ENCODE measurements around the gene PSMD9. TPM values are rescaled to one million over a fixed set of nuclear protein-coding genes. Genes with fewer than 3 reads are reported as not detected.
"Not testable (repeated sequence)": the region's sequence is repeated elsewhere in the genome, so short reads cannot be mapped to it uniquely, and the experiment has no call there.

PSMD9 gene
- total RNA-seq, 1 experiment from 2014 or later = 55.5 TPM

- no peak for DNase-seq (ENCODE audit: low read depth, low spot score)
- ChIA-PET CTCF (interaction anchor here (1.0 kb wide), 1 partner anchor 14 kb away, joined by 3 read pairs; the partner anchor contains the start of gene PSMD9), RAD21 (ENCODE audit: low non-redundant PET in 1 of 2, low total read pairs in 2 of 2, uncharacterized antibody in 2 of 2, unreplicated experiment in 2 of 2) (no interaction called here), POLR2A (no interaction called here)
- Histone ChIP-seq H3K36me3 (ENCODE audit: control insufficient read depth in 1 of 2, insufficient read depth in 2 of 2, low read length in 2 of 2) (no peaks in the 10 kb centered on the region), H3K9me2 (ENCODE audit: insufficient read depth) (no peaks in the 10 kb centered on the region), H3K4me2 (ENCODE audit: low read length) (no peak overlapping the region), H3K9me3 (ENCODE audit: control insufficient read depth in 1 of 2, insufficient read depth in 1 of 2, low read depth in 1 of 2, low read length in 2 of 2) (no peaks in the 10 kb centered on the region), H3K4me1 (ENCODE audit: control insufficient read depth in 1 of 2, insufficient read depth in 2 of 2, low read length in 2 of 2) (peaks cover 0 to 5% of the 10 kb centered on the region in 2 experiments; a peak in 1 of 4 replicates), H4K20me1 (ENCODE audit: insufficient read depth) (no peaks in the 10 kb centered on the region), H3K27ac (ENCODE audit: low read depth, low read length) (no peak overlapping the region), H3K27me3 (ENCODE audit: insufficient read depth, low read length) (no peaks in the 10 kb centered on the region), H3K79me2 (ENCODE audit: insufficient read depth, low read length) (no peaks in the 10 kb centered on the region), H2AFZ (ENCODE audit: low read depth, low read length, poor library complexity, severe bottlenecking) (no peak overlapping the region), H3K9ac (ENCODE audit: low read length) (no peak overlapping the region), H3K4me3 (replicated peaks in 1 of 2; ENCODE audit: low read depth in 1 of 2, low read length in 2 of 2) (no peak overlapping the region)
- no TSS peak for BruUV-seq (replicated peaks)
- TF ChIP-seq ZNF274 (IDR thresholded peaks at IDR 0.05; ENCODE audit: low read depth, low read length) = no peak
- intact Hi-C loops (cut with micrococcal nuclease) = no loop called here
- ATAC-seq = no peak
These were observed 14.5 kb upstream of the PSMD9 start for GRCh38 chr12:121874071-121874470.

- Histone ChIP-seq H3K79me2 (ENCODE audit: insufficient read depth, low read length) (no peaks in the 10 kb centered on the region), H2AFZ (ENCODE audit: low read depth, low read length, poor library complexity, severe bottlenecking) (no peak overlapping the region), H3K36me3 (ENCODE audit: control insufficient read depth in 1 of 2, insufficient read depth in 2 of 2, low read length in 2 of 2) (no peaks in the 10 kb centered on the region), H3K27ac (ENCODE audit: low read depth, low read length) (no peak overlapping the region), H3K4me1 (ENCODE audit: control insufficient read depth in 1 of 2, insufficient read depth in 2 of 2, low read length in 2 of 2) (peaks cover 0 to 5% of the 10 kb centered on the region in 2 experiments; a peak in 1 of 4 replicates), H3K4me3 (replicated peaks in 1 of 2; ENCODE audit: low read depth in 1 of 2, low read length in 2 of 2) (no peak overlapping the region), H3K9ac (ENCODE audit: low read length) (no peak overlapping the region), H3K27me3 (ENCODE audit: insufficient read depth, low read length) (no peaks in the 10 kb centered on the region), H4K20me1 (ENCODE audit: insufficient read depth) (no peaks in the 10 kb centered on the region), H3K4me2 (ENCODE audit: low read length) (no peak overlapping the region), H3K9me2 (ENCODE audit: insufficient read depth) (no peaks in the 10 kb centered on the region), H3K9me3 (ENCODE audit: control insufficient read depth in 1 of 2, insufficient read depth in 1 of 2, low read depth in 1 of 2, low read length in 2 of 2) (no peaks in the 10 kb centered on the region)
- TF ChIP-seq JUND (IDR thresholded peaks at IDR 0.05) = no peak
- no peak for TF ChIP-seq ELF1 (IDR thresholded peaks at IDR 0.05; ENCODE audit: borderline replicate concordance, low read depth)
- TF ChIP-seq CBX3 (IDR thresholded peaks at IDR 0.05; ENCODE audit: low read depth) = no peak
- no peak for TF ChIP-seq ZNF274 (IDR thresholded peaks at IDR 0.05; ENCODE audit: low read depth, low read length)
- no peak for TF ChIP-seq CEBPB (IDR thresholded peaks at IDR 0.05; ENCODE audit: low read depth)
- no peak for TF ChIP-seq SRF (IDR thresholded peaks at IDR 0.05; ENCODE audit: low read depth)
- TF ChIP-seq ZBTB33 (IDR thresholded peaks at IDR 0.05; ENCODE audit: extremely low read depth, insufficient replicate concordance, low read length) = no peak
- no peak for TF ChIP-seq MAX (IDR thresholded peaks at IDR 0.05)
- TF ChIP-seq EGR1 (IDR thresholded peaks at IDR 0.05; ENCODE audit: low read depth) = no peak
- TF ChIP-seq POLR2AphosphoS5 (IDR thresholded peaks at IDR 0.05; ENCODE audit: low read depth, low read length) = no peak
- no peak for TF ChIP-seq YY1 (IDR thresholded peaks at IDR 0.05; ENCODE audit: extremely low read depth, insufficient replicate concordance, low read depth, low read length)
- no TSS peak for BruUV-seq (replicated peaks)
- ChIA-PET POLR2A (no interaction called here), CTCF (no interaction called here), RAD21 (ENCODE audit: low non-redundant PET in 1 of 2, low total read pairs in 2 of 2, uncharacterized antibody in 2 of 2, unreplicated experiment in 2 of 2) (no interaction called here)
- no peak for ATAC-seq
- intact Hi-C loops (cut with micrococcal nuclease) = no loop called here
- DNase-seq (ENCODE audit: low read depth, low spot score) = no peak
These were observed 13.0 kb upstream of the PSMD9 start for GRCh38 chr12:121875582-121875981.

- H3K9ac ChIP-seq (ENCODE audit: low read length); H3K27me3 ChIP-seq (ENCODE audit: insufficient read depth, low read length); BruUV-seq (replicated peaks); intact Hi-C loops (cut with micrococcal nuclease); H3K27ac ChIP-seq (ENCODE audit: low read depth, low read length); H3K4me1 ChIP-seq (ENCODE audit: control insufficient read depth in 1 of 2, insufficient read depth in 2 of 2, low read length in 2 of 2); H3K4me3 ChIP-seq (replicated peaks in 1 of 2; ENCODE audit: low read depth in 1 of 2, low read length in 2 of 2); DNase-seq (ENCODE audit: low read depth, low spot score); POLR2A ChIA-PET; H3K9me3 ChIP-seq (ENCODE audit: control insufficient read depth in 1 of 2, insufficient read depth in 1 of 2, low read depth in 1 of 2, low read length in 2 of 2); RAD21 ChIA-PET (ENCODE audit: low non-redundant PET in 1 of 2, low total read pairs in 2 of 2, uncharacterized antibody in 2 of 2, unreplicated experiment in 2 of 2); H3K9me2 ChIP-seq (ENCODE audit: insufficient read depth); H3K4me2 ChIP-seq (ENCODE audit: low read length); CTCF ChIA-PET; H4K20me1 ChIP-seq (ENCODE audit: insufficient read depth); H3K79me2 ChIP-seq (ENCODE audit: insufficient read depth, low read length); H3K36me3 ChIP-seq (ENCODE audit: control insufficient read depth in 1 of 2, insufficient read depth in 2 of 2, low read length in 2 of 2); ATAC-seq; H2AFZ ChIP-seq (ENCODE audit: low read depth, low read length, poor library complexity, severe bottlenecking): not testable (repeated sequence)
These were observed 12.5 kb upstream of the PSMD9 start for GRCh38 chr12:121876080-121876447.

Data from HCT116 (cell line).